Measurements from ENCODE around the gene COX7A2.

Gene COX7A2

DNA sequence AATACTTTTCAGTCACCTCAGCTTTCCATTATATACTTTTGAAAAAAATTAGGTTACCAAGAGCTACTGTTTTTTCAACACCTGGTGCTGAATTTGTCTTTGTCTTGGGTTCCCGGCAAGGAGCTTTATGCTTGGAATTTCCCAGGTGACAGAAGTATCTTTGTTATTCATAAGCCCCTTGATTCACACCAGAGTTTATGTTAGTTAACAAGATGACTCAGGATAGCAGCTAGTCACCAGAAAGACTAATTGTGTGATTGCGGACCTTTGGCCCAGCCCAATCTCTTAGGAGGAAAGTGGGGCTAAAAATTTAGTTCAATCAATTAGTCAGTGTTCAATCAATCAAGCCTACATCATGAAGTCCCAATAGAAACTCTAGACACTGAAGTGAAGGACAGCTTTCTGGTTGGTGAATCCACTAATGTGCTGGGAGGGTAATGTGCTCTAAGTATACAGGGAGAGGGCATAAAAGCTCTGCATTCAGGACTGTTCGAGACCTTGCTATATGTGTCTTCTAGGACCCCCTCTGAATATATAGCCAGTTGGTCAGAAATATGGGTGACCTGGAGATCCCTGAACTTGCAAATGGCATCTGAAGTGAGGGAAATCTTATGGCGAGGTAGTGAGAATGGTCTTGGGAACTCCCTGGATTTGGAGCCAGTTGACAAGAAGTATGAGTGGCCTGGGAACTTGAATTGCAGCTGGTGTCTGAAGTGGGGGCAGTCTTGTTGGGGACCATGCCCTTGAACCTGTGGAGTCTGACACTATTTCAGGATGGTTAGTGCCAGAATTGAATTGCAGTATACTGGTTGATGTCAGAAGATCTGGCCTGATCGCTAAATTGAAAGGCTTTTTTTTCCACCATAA, 24.8 kb upstream of the COX7A2 start:
- peak in 1 of 2 experiments; percentile 0 for DNase-seq

DNA sequence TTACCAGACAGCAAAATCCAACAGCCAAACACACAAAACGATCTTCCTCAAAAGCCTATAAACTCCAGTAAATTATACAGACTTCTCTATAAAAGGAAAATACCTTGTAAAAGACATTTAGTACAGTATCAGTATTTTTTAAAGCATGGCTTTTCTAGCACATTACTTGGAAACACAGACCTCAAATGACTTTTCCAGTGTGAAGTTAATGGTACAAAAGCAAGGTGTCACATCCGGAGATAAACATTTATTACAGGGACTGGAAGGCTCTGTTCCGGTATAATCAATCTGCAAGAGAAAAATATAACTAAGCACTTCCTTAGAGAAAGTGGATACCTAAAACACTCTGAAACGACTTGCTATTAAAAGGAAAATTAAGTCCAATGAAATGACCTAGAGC, 23.9 kb upstream of the COX7A2 start:
- DNase-seq = no peak

DNA sequence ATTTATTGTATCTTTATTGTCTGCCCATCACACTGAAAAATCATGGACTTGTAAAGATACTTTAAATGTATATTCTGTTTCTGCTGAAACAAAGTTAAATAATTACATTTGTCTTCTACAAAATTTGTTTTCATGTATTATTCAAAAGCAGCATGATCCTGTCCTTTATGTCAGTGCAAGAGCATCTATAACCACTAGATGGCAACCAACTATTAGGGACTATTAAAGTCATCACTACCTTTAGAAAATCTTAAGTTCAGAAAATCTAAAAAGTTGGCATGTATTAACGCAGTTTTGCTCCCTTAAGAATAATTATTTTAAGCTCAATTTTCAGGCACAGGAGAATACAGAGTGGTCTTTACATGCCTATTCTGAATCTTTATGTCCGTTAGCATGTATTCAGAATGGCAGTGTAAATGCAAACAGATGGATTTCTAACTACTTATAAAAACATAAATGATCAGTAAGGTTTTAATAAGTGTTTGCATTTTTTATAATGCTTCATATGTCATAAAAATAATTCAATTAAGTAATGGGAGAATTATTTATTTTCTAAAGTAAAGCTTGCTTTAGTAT, 23.2 kb upstream of the COX7A2 start:
- DNase-seq = peak in 1 of 2 experiments; percentile 9

DNA sequence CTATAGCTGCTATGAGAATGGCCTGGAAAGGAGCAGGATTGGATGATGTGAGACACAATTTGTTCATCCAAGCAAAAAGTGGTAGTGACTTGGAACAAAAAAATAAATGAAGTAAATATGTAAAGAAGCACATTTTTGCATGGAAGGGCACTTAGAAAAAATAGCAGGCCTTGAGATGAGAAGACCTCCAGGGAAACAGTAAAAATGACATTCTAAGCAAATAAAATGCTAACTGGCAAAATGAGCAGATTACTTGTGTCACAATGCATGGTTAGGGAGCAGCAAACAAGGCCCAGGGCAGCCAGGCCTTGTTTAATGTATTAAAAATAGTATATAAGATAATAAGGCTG, 19.8 kb upstream of the COX7A2 start:
- DNase-seq = no peak

DNA sequence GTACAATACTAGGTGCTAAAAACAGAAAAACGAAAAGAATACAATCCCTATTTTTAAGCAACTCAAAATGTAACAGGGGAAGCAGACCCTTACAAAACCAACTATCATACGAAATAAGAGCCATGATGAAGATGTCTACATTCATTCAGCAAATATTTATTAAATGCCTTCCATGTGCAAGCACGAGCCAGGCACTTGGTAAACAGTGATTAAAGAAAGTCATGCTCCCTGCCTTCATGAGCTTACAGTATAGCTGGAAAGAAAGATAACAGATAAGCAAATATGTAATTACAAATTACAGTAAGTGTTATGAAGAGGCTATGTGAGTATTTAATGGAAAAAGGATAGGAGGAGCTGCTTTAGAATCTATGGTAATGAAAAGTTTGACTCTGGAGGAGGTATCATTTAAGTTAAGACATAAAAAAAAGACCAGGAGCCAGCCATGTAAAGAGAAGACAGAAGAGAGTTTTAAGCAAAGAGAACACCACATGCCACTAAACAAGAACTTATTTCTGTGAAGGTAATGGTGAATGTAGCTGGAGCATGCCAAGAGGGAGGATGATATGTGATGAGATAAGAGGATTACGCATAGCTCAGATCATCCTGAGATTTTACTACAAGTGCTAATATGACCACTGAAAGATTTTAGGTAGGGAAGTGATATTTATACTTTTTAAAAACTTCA, 19.3 kb upstream of the COX7A2 start:
- no peak for DNase-seq

DNA sequence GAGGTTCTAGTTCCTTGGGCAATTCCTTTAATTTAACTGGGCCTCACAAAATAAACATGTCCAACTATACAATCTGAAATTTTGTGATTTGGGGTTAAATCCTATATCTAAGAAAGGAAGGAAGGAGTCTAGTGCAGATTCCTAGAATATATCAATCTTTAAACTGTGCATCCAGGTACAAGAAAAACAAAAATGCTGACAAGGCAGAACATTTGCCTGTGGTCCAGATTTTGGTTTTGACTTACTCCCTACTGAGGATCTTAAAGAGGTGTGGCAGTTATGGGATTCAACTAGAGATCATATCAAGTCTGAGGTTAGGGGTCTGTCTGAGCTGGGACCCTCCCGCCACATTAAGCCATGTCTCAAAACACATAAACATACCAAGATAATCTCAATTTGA, 17.7 kb upstream of the COX7A2 start:
- no peak for DNase-seq

DNA sequence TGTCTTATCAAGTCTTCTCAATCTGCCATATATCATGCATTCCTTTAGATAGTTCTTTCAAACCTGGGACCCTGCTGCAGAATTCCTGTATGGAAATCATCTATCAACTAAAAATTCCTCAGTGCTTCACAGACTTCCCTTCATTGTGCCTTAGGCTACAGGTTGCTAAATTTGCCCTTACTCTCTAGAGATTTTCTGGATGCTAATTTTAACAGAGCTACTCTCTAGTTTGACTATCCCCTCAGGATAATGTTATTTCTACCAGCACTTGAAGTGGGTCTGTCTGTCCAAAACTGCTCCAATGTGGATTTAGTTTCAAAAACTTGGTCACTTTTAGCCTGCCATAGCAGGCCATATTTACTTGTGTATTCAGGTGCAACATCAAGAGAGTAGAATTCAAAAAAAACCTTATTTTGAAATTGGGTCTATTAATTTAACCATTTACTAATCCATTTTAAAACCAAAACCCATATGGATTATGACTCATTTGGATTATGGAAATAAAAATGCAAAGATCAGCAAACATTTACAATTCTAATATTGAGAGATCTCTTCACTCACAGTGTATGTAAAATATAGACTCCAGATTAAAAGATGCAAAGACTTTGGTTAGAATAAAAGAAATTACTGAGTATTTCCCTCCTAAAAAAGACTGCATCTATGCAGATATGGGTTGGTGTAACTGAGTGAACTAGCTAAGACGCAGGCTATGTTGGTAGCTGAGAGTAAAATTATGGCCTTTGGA, 13.9 kb upstream of the COX7A2 start:
- no peak for DNase-seq

DNA sequence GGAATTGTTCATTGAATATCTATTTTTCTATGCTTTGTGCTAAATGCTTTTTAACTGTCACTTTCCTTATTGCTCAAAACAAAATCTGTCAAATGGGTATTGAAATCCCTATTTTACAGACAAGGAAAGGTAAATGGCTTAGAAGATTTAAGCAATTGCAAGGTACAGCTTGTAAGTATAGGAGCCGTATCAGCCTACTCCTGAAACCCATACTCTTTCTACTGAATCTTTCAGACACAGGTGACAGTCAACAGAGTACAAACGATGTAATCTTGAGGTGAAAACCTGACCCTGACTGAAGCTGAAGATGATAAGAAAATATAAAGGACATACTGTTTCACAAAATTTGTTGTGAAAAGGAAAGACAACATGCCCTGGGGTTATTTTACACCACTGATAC, 7.0 kb upstream of the COX7A2 start:
- no peak for DNase-seq

DNA sequence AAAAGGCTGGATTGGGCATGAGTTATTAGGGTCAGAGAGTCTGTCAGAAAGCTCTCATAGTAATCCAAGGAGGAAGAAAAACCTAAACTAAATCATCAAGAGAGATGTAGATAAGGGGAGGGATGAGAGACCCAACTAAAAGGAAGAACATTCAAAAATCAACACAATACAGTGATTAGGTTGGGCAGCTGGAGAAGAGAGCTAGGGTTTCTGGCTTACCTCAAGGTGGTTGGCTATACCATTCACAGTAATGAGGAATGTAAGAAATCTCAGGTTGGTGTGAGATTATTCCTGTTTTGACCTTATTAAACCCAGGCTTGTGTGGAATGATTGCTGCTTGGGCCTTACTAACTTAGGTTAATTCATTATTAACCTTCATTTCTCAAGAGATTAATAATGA, 6.2 kb upstream of the COX7A2 start:
- no peak for DNase-seq

DNA sequence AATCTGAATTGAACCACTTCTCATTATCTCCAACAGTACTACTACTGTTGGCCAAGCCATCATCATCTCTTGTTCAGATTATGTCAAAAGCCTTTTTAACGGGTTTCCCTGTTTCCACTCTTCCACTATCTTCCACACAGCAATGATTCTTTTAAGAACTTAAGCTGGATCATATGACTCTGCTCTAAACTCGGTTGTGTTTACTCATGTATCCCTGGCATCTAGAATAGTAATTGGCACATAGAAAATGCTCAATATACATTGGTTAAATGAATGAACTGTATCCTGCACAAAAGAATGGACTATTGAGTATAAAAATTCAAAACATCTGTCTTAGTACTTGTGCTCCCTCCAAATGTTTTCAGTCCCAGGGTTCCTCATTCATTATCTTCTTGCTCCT, 2.8 kb upstream of the COX7A2 start:
- DNase-seq = no peak

DNA sequence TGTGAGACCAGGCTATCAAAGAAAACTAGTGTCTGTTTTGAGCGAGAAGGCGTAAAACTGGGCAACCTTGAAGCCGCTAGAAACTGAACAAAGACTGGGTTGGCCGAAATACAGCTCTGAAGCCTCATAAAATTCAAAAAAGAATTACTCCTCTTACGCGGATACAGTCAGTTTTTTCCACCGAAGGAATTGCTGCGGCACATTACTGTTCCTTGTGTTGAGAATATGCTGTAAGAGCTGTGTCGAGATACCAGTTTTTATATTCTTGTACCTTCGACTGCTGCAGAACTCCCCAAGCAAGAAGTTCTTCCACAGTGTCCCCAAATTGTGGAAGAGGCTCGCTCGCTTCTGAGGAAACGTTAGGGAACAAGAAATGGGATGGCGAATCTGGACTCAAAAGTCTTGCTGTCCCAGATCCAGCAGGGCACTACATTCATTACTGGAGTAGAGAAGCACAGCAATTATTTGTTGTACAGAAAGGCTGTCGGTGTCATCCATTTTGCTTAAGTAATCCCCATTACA, 523 bp upstream of the COX7A2 start:
- DNase-seq = no peak

DNA sequence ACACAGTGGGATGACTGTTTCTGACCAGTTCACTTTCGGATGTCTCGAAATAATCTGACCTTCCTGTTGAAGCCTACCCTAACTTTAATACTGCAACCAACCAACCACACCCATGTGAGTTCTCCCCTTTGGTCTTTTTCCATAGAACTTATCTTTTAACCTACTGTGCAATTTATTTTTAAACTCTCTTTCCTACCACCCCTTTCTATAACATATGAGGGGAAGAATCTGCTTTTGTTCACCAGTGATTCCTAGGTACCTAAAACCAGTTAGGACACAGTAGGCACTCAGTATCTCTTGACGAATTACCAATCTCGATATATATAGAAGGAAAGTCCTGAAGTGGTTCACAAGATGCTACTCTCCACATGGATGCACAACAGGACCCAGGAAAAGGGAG, 7.0 kb downstream of the COX7A2 start:
- no peak for DNase-seq

DNA sequence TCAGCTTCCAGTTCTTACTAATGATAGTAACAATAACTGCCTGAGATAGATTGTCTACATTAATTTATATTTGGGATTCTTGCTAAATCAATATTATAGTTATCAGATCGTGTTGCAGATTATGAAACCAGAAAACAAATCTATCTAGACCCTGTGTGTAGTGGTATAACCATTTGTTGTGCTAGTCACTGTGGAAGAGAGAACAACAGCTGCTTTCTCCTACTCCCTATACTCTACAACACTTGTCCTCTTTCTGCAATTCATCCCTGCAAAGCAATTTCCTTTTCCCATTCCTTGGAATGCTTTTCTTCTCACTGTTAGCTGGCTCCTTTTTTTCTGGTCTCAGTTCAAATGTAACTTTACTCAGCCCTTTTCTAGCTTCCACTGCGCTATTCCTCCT, 8.3 kb downstream of the COX7A2 start:
- no peak for DNase-seq

DNA sequence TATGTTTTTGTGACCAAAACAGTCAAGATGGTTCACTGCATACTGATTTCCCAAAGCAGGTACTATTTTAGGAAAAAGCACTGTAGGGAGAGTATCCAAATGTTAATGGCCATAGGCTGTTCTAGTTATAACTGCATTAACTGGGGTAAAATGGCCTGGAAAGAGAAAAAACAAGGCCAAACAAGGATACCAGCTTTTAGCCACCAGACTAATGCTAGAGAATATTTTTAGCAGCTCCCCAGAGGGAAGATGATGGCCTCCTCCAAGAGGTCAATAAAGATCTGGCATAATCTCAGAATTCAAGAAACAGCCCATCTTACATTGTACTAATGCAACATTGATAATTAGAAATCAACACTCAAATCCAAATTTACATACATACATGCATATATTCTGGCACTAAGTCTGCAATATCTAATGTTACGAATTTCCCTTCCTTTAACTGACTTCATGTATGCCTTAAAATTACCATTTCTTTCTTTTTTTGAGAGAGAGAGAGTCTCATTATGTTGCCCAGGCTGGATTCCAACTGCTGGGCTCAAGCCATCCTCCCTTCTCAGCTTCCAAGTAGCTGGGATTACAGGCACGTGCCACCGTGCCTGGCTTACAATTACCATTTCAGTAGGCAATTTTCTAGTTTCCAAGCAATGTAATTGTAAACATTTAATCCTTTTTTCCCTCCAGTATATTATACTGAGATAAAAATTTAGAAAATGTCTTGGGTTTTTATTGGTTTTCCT, 9.3 kb downstream of the COX7A2 start:
- DNase-seq = peak in 1 of 2 experiments; percentile 1

DNA sequence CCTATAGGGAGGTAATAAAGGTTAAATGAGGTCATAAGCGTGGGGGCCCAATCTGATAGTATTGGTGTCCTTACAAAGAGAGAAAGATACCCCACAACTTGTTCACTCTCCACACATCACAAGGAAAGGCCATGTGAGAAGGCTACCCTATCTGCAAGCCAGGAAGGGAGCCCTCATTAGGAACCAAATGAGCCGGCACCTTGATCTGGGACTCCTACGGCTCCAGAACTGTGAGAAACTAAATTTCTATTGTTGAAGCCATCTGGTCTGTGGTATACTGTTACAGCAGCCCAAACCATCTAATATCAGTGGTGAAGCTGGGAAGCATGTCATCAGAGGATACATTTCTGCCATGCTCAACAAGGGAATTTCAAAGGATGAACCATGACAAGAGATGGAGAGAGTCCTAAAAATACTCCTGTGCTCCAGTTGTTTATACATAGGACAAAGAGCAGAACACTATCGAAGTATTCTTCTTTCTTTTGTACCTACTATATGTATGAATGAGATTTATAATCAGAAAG, 10.4 kb downstream of the COX7A2 start:
- DNase-seq = no peak

DNA sequence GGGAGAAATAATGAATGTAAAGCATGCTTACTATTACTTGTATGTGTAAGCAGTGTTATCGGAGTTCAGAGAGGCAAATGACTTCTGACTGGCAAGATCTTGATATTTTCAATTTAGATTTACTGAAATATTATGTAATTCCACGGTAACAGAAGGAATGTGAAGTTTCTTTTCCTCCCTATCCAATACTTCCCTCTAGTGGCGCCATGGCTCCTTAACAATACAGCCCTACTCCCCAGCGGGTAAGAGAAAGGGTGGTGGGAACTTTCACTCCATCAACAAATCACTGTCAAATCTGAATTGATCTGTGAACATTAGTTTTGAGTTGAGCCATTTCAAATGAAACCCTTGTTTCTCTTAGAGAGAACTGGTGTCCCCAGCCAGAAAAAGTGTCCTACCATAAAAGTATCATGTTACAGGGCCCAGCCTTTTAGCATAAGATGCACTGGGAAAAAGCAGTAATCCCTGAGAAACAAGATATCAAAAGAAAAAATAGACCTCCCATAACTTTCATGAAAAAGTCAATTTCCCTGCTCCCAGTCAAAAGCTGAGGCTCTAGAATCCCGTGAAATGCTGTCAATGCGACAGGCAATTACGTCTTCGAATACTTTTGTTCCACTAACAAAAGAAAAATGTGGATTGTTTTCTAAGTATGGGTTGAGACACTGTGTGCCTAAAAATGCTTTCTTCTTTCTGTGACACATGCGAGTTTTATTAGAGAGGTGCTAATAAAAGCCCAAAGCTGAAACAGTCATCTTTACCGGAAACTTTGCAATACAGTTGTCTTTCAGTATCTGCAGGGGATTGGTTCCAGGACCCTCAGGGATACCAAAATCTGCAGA, 12.9 kb downstream of the COX7A2 start:
- no peak for DNase-seq

DNA sequence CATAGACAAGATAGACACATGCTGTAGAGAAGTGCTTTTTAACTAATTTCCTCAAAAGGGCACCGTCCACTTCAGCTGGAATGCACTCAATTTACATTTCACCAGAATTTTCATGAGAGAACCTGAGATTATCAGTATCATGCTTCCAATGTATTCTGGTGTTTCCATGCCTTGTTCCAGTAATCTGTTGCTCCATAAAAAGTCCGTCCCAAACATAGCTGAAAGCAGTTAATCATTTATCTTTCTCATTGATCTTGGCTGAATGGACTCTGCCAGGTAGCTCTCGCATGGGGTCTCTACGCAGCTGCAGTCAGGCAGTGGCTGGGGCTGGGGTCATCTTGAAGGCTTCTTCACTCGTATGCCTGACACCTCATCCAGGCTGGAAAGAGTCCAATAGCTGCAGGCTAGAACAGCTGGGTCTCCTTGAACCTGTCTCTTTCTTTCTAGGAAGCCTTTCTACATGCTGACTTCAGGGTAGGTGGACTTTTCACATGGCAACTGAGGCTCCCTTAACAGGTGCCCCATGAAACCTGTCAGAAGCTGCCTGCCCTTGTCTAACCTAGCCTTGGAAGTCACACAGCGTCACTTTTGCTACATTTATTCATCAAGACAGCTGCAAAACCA, 19.2 kb downstream of the COX7A2 start:
- no peak for DNase-seq

DNA sequence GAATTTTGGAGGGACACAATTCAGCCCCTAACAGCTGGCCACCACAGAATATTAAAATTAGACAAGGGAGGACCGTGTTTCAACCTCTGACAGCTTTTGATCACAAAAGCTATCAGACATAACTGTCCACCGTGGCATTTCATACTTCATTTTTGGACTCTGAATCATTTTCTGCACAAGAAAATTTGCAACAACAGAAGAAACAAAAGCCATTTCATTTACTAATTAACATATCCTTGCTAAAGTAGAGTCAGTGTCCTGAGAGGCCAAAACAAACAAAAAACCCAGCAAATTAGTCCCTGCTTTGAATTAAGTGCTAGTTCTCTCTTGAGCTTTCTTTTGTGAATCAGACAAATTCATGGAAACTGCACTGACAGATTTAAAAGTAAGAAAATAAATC, 20.2 kb downstream of the COX7A2 start:
- DNase-seq = no peak

DNA sequence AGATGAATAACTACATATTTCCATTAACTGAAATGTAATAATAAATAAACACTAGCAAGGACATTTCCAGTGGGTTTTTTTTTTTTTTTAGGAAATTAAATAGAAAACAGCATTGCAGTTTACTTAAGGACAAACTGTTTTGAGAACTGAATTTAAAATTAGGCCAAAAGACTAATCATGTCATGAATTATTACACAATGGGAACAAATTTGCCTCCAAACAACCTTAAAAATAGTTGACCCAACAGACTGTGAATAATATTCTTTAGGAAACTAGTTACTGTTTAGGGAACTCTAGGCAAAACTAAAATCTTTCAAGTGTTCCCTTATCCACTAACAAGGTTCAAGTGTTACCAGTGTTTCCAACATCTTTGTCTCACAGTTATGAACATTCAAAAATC, 21.3 kb downstream of the COX7A2 start:
- no peak for DNase-seq

DNA sequence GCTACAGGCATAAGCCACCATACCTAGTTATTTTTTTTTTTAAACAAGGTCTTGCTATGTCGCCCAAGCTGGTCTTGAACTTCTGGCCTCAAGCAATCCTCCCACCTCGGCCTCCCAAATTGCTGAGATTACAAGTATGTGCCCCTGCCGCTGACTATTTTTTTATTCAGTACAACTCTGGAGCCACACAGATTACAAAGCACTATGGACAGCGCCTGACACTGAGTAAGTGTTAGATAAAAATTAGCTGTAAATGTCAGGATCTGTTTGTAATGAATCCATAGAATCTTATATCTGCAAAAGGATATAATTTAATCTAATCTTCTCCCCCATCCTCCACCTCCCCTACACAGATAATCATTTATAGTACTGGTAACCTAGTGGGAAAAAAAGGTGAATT, 22.5 kb downstream of the COX7A2 start:
- DNase-seq = no peak

DNA sequence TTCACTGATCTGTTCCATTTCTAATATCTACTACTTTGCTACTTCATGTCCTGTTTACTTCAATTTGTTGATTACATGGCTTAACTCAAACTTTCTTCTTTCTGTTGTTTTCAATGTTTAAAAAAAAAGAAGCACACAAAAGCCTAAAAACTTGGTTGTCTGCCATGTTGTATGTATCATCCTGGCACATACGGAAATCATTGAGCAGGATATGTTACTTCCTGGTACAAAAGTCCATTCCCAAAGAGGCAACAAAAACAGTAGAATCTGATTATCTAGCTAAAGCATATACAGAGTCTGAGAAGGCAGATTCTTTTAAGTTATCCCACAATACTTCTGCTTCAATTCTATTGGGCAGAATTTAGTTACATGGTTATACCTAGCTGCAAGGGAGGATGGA, 23.2 kb downstream of the COX7A2 start:
- DNase-seq = no peak

Data from cerebellar nuclear complex (tissue), 1 donor.